GM18498 (cell line): ENCODE measurements around the gene MAP3K6.

Source experiments
- ATAC-seq: cut with Tn5 transposase; IDR thresholded peaks from one replicate; pipeline ENCODE4 v1.9.1; 2021; ENCODE audit warnings: mild to moderate bottlenecking, moderate library complexity; ENCODE audit not compliant: unreplicated experiment

MAP3K6 gene

GRCh38 chr1:27379564-27380122 lies 12.9 kb upstream of the MAP3K6 start:
- no peak for ATAC-seq

- no peak for ATAC-seq
Observed at GRCh38 chr1:27377760-27378495, 11.2 kb upstream of the MAP3K6 start.

GRCh38 chr1:27374362-27375086 lies 7.8 kb upstream of the MAP3K6 start, which contains the start of gene FCN3:
Gene FCN3, minus strand, starts transcription at chr1:27374824. Its CDS starts 6 bp downstream, at chr1:27374818.
- no peak for ATAC-seq

- no peak for ATAC-seq
Observed at GRCh38 chr1:27372808-27373690, 6.3 kb upstream of the MAP3K6 start.

GRCh38 chr1:27372022-27372807 lies 5.5 kb upstream of the MAP3K6 start:
- ATAC-seq = no peak

GRCh38 chr1:27368869-27369582 lies 2.3 kb upstream of the MAP3K6 start:
- ATAC-seq = no peak

- ATAC-seq = no peak
Observed at GRCh38 chr1:27367160-27367650, 444 bp upstream of the MAP3K6 start.

GRCh38 chr1:27366113-27366410 lies 699 bp downstream of the MAP3K6 start:
- no peak for ATAC-seq

- no peak for ATAC-seq
Observed at GRCh38 chr1:27365372-27366112, 1.2 kb downstream of the MAP3K6 start.

GRCh38 chr1:27364696-27365371 lies 1.9 kb downstream of the MAP3K6 start:
- no peak for ATAC-seq

- no peak for ATAC-seq
Observed at GRCh38 chr1:27363766-27364695, 2.7 kb downstream of the MAP3K6 start.

- ATAC-seq = no peak
Observed at GRCh38 chr1:27361553-27361952, 5.2 kb downstream of the MAP3K6 start.

GRCh38 chr1:27361044-27361402 lies 5.7 kb downstream of the MAP3K6 start:
- no peak for ATAC-seq

GRCh38 chr1:27360159-27361043 lies 6.4 kb downstream of the MAP3K6 start:
- no peak for ATAC-seq

GRCh38 chr1:27359822-27360158 lies 7.0 kb downstream of the MAP3K6 start:
- no peak for ATAC-seq

GRCh38 chr1:27358928-27359313 lies 7.8 kb downstream of the MAP3K6 start:
- no peak for ATAC-seq
